Measurements from ENCODE around the gene PCIF1. TPM values are rescaled to one million over a fixed set of nuclear protein-coding genes. Genes with fewer than 3 reads are reported as not detected.
A peak's percentile ranks its signal among the peaks of the same experiment; 100 is the strongest.

Gene PCIF1
- total and polyA plus RNA-seq, 9 of the 15 experiments (the other 6 are each of a cell fraction or from before 2014, with no cell fraction given): 5.8 to 29.4 (median 11.3) TPM

DNA sequence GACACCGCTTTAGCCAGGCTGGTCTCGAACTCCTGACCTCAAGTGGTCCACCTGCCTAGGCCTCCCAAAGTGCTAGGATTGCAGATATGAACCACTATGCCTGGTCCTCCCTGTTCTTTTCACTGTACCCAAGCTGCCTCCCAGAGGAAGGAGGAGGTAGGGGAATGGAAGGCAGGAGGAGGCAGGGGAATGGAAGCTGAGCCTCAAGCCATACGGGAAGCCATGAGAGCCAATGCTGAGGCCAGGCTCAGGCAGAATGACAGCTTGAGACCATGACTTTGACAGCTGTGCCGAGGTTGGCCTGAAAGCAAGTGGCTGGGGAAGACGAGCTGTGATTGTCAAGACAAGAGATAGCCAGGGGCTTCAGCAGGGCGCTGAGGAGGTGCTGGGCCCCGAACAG lies 51.1 kb downstream of the PCIF1 start (continued):
- TF ChIP-seq, protein P1, sequence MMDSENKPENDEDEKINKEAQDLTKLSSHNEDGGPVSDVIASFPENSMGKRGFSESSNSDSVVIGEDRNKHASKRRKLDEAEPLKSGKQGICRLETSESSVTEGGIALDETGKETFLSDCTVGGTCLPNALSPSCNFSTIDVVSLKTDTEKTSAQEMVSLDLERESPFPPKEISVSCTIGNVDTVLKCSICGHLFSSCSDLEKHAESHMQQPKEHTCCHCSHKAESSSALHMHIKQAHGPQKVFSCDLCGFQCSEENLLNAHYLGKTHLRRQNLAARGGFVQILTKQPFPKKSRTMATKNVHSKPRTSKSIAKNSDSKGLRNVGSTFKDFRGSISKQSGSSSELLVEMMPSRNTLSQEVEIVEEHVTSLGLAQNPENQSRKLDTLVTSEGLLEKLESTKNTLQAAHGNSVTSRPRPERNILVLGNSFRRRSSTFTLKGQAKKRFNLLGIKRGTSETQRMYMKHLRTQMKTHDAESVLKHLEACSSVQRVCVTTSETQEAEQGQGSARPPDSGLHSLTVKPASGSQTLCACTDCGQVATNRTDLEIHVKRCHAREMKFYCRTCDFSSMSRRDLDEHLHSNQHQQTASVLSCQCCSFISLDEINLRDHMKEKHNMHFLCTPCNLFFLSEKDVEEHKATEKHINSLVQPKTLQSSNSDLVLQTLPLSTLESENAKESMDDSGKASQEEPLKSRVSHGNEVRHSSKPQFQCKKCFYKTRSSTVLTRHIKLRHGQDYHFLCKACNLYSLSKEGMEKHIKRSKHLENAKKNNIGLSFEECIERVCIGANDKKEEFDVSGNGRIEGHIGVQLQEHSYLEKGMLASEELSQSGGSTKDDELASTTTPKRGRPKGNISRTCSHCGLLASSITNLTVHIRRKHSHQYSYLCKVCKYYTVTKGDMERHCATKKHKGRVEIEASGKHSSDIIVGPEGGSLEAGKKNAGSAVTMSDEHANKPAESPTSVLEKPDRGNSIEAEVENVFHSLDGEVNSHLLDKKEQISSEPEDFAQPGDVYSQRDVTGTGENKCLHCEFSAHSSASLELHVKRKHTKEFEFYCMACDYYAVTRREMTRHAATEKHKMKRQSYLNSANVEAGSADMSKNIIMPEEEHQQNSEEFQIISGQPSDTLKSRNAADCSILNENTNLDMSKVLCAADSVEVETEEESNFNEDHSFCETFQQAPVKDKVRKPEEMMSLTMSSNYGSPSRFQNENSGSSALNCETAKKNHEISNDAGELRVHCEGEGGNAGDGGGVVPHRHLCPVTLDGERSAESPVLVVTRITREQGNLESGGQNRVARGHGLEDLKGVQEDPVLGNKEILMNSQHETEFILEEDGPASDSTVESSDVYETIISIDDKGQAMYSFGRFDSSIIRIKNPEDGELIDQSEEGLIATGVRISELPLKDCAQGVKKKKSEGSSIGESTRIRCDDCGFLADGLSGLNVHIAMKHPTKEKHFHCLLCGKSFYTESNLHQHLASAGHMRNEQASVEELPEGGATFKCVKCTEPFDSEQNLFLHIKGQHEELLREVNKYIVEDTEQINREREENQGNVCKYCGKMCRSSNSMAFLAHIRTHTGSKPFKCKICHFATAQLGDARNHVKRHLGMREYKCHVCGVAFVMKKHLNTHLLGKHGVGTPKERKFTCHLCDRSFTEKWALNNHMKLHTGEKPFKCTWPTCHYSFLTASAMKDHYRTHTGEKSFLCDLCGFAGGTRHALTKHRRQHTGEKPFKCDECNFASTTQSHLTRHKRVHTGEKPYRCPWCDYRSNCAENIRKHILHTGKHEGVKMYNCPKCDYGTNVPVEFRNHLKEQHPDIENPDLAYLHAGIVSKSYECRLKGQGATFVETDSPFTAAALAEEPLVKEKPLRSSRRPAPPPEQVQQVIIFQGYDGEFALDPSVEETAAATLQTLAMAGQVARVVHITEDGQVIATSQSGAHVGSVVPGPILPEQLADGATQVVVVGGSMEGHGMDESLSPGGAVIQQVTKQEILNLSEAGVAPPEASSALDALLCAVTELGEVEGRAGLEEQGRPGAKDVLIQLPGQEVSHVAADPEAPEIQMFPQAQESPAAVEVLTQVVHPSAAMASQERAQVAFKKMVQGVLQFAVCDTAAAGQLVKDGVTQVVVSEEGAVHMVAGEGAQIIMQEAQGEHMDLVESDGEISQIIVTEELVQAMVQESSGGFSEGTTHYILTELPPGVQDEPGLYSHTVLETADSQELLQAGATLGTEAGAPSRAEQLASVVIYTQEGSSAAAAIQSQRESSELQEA (IDR thresholded peaks at IDR 0.05; ENCODE audit: low read depth): peak; percentile 84
- TF ChIP-seq, protein P2, sequence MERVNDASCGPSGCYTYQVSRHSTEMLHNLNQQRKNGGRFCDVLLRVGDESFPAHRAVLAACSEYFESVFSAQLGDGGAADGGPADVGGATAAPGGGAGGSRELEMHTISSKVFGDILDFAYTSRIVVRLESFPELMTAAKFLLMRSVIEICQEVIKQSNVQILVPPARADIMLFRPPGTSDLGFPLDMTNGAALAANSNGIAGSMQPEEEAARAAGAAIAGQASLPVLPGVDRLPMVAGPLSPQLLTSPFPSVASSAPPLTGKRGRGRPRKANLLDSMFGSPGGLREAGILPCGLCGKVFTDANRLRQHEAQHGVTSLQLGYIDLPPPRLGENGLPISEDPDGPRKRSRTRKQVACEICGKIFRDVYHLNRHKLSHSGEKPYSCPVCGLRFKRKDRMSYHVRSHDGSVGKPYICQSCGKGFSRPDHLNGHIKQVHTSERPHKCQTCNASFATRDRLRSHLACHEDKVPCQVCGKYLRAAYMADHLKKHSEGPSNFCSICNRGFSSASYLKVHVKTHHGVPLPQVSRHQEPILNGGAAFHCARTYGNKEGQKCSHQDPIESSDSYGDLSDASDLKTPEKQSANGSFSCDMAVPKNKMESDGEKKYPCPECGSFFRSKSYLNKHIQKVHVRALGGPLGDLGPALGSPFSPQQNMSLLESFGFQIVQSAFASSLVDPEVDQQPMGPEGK (CRISPR knock-in tag; IDR thresholded peaks at IDR 0.05; ENCODE audit: borderline replicate concordance): no peak
- TF ChIP-seq LEF1 (IDR thresholded peaks at IDR 0.05) (no peak), PRPF4 (IDR thresholded peaks at IDR 0.05; ENCODE audit: insufficient read depth, low read depth, low read length, poor library complexity, severe bottlenecking) (no peak), CXXC5 (CRISPR knock-in tag; IDR thresholded peaks at IDR 0.05) (no peak), KDM4B (IDR thresholded peaks at IDR 0.05; ENCODE audit: borderline replicate concordance in 2 of 2, low read depth in 1 of 2) (no peak), NEUROD1 (IDR thresholded peaks at IDR 0.05; ENCODE audit: borderline replicate concordance, low read depth, low read length, partially characterized antibody) (no peak), ADNP (tag; IDR thresholded peaks at IDR 0.05) (peak; percentile 5; the same call in 1 of the 2 replicates)
- TF ChIP-seq, protein P3, sequence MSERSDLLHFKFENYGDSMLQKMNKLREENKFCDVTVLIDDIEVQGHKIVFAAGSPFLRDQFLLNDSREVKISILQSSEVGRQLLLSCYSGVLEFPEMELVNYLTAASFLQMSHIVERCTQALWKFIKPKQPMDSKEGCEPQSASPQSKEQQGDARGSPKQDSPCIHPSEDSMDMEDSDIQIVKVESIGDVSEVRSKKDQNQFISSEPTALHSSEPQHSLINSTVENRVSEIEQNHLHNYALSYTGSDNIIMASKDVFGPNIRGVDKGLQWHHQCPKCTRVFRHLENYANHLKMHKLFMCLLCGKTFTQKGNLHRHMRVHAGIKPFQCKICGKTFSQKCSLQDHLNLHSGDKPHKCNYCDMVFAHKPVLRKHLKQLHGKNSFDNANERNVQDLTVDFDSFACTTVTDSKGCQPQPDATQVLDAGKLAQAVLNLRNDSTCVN (CRISPR knock-in tag; IDR thresholded peaks at IDR 0.05): no peak
- TF ChIP-seq, protein P4, sequence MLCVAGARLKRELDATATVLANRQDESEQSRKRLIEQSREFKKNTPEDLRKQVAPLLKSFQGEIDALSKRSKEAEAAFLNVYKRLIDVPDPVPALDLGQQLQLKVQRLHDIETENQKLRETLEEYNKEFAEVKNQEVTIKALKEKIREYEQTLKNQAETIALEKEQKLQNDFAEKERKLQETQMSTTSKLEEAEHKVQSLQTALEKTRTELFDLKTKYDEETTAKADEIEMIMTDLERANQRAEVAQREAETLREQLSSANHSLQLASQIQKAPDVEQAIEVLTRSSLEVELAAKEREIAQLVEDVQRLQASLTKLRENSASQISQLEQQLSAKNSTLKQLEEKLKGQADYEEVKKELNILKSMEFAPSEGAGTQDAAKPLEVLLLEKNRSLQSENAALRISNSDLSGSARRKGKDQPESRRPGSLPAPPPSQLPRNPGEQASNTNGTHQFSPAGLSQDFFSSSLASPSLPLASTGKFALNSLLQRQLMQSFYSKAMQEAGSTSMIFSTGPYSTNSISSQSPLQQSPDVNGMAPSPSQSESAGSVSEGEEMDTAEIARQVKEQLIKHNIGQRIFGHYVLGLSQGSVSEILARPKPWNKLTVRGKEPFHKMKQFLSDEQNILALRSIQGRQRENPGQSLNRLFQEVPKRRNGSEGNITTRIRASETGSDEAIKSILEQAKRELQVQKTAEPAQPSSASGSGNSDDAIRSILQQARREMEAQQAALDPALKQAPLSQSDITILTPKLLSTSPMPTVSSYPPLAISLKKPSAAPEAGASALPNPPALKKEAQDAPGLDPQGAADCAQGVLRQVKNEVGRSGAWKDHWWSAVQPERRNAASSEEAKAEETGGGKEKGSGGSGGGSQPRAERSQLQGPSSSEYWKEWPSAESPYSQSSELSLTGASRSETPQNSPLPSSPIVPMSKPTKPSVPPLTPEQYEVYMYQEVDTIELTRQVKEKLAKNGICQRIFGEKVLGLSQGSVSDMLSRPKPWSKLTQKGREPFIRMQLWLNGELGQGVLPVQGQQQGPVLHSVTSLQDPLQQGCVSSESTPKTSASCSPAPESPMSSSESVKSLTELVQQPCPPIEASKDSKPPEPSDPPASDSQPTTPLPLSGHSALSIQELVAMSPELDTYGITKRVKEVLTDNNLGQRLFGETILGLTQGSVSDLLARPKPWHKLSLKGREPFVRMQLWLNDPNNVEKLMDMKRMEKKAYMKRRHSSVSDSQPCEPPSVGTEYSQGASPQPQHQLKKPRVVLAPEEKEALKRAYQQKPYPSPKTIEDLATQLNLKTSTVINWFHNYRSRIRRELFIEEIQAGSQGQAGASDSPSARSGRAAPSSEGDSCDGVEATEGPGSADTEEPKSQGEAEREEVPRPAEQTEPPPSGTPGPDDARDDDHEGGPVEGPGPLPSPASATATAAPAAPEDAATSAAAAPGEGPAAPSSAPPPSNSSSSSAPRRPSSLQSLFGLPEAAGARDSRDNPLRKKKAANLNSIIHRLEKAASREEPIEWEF (CRISPR knock-in tag; IDR thresholded peaks at IDR 0.05): no peak

Data from K562 (cell line).